OCI-LY3 (cell line): ENCODE results near the gene DDX11.

Source experiments
- H2AFZ ChIP-seq: fragments of 200-600, 300-600 bp; shearing (Covaris generic); 2 replicates; pipeline ENCODE4 v1.6.0; 2014; ENCODE audit warnings: antibody characterized with exemption, low read depth, low read length
- H3K27ac ChIP-seq: fragments of 200-600, 300-600 bp; sonication (generic); 2 replicates; pipeline ENCODE4 v1.5.1; 2014; ENCODE audit warnings: mild to moderate bottlenecking, low read length, moderate library complexity, mixed read lengths
- H3K27me3 ChIP-seq: fragments of 200-600, 300-600 bp; sonication (generic); 2 replicates; pipeline ENCODE4 v1.6.1; 2014; ENCODE audit warnings: low read depth, low read length, mixed read lengths
- H3K36me3 ChIP-seq: fragments of 200-600, 300-600 bp; sonication (generic); replicated peaks from 2 replicates; pipeline ENCODE3; 2014; ENCODE audit warnings: low read depth, low read length, mixed read lengths
- H3K4me1 ChIP-seq: fragments of 300-600, 200-600 bp; sonication (generic); 2 replicates; pipeline ENCODE4 v1.6.1; 2014; ENCODE audit warnings: low read length, mixed read lengths
- H3K4me2 ChIP-seq: fragments of 200-600, 300-600 bp; sonication (generic); 2 replicates; pipeline ENCODE4 v1.6.1; 2014; ENCODE audit warnings: low read length, mixed read lengths
- H3K4me3 ChIP-seq: fragments of 300-600, 200-600 bp; sonication (generic); 2 replicates; pipeline ENCODE4 v1.5.1; 2014; ENCODE audit warnings: antibody characterized with exemption, mild to moderate bottlenecking, low read length, moderate library complexity
- H3K79me2 ChIP-seq: fragments of 300-600, 200-600 bp; shearing (Covaris generic); 2 replicates; pipeline ENCODE4 v1.6.1; 2014; ENCODE audit warnings: mild to moderate bottlenecking, low read length, mixed read lengths
- H3K9ac ChIP-seq: fragments of 300-600, 200-600 bp; shearing (Covaris generic); 2 replicates; pipeline ENCODE4 v1.6.0; 2014; ENCODE audit warnings: mild to moderate bottlenecking, low read length, moderate library complexity
- H3K9me3 ChIP-seq: fragments of 200-600, 300-600 bp; shearing (Covaris generic); 2 replicates; pipeline ENCODE4 v1.6.1; 2014; ENCODE audit warnings: low read length, mixed read lengths; ENCODE audit not compliant: insufficient read depth
- H4K20me1 ChIP-seq: fragments of 200-600, 300-600 bp; sonication (generic); 2 replicates; pipeline ENCODE4 v1.6.1; 2016; ENCODE audit warnings: low read length, mixed read lengths; ENCODE audit not compliant: insufficient read depth
- EZH2phosphoT487 ChIP-seq: fragments of 200-600 bp; shearing (Covaris generic); IDR thresholded peaks from 2 replicates; pipeline ENCODE4 v1.6.1; 2018; ENCODE audit warnings: antibody characterized with exemption, mixed run types, low read depth
- TF ChIP-seq, protein P1 (sequence below): fragments of 200-600, 300-600 bp; sonication (generic); IDR thresholded peaks from 2 replicates; pipeline ENCODE4 v1.5.1; 2014; ENCODE audit warnings: antibody characterized with exemption, low read length, low read depth

Gene DDX11

GRCh38 chr12:31035226-31035625, 38.4 kb upstream of the DDX11 start:
- no peaks in the 10 kb centered on the region for H3K4me1 ChIP-seq
- no peak for TF ChIP-seq EZH2phosphoT487
- TF ChIP-seq, protein P1, sequence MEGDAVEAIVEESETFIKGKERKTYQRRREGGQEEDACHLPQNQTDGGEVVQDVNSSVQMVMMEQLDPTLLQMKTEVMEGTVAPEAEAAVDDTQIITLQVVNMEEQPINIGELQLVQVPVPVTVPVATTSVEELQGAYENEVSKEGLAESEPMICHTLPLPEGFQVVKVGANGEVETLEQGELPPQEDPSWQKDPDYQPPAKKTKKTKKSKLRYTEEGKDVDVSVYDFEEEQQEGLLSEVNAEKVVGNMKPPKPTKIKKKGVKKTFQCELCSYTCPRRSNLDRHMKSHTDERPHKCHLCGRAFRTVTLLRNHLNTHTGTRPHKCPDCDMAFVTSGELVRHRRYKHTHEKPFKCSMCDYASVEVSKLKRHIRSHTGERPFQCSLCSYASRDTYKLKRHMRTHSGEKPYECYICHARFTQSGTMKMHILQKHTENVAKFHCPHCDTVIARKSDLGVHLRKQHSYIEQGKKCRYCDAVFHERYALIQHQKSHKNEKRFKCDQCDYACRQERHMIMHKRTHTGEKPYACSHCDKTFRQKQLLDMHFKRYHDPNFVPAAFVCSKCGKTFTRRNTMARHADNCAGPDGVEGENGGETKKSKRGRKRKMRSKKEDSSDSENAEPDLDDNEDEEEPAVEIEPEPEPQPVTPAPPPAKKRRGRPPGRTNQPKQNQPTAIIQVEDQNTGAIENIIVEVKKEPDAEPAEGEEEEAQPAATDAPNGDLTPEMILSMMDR = no peak

DNA sequence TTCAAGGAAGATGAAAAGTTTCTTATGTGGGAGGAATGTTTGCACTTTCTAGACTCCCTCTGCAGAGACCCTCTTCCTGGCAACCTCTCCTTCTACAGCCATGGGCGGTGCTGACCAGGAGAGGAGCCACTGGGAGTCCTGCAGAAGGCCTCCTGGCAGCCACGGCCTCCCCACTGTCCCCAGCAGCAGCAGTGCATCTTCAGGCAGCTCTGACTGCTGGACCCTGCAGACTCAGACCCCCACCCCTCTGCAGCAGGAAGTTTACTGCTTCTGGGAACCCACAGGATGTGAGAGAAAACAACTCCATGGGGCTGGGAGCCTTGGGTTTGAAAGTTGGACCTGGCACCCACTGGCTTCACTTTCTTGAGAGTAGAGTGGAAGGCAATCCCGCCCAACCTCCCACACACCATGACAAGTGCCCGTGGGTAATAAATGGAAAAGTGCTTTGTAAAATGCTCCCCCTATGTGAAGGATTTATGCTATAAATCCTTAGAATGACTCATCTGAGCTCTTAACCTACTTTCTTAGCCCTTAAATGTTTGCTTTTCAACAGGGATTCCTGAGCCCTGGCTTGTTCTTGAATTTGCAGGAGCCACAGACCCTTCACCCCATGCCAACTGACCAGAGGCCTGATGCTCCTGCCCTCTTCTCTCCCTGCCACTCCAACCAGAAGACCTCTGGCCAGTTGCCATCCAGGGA, 37.5 kb upstream of the DDX11 start:
- H3K4me3 ChIP-seq = no peak overlapping the region
- H3K27me3 ChIP-seq = peaks cover 5% of the 10 kb centered on the region
- no peaks in the 10 kb centered on the region for H3K9me3 ChIP-seq
- no peak overlapping the region for H3K4me2 ChIP-seq
- no peak overlapping the region for H3K9ac ChIP-seq
- no peaks in the 10 kb centered on the region for H4K20me1 ChIP-seq
- TF ChIP-seq, protein P1 = no peak
- no peak for TF ChIP-seq EZH2phosphoT487
- no peak overlapping the region for H2AFZ ChIP-seq
- no peak overlapping the region for H3K27ac ChIP-seq
- H3K4me1 ChIP-seq = no peaks in the 10 kb centered on the region
- H3K79me2 ChIP-seq = no peaks in the 10 kb centered on the region
- no peaks in the 10 kb centered on the region for H3K36me3 ChIP-seq

More at GRCh38 chr12:31035226-31035625, 38.4 kb upstream of the DDX11 start:
- Histone ChIP-seq H3K4me2 (no peak overlapping the region), H3K9ac (no peak overlapping the region), H3K36me3 (no peaks in the 10 kb centered on the region), H2AFZ (no peak overlapping the region), H3K27me3 (peaks cover 5% of the 10 kb centered on the region), H3K4me3 (no peak overlapping the region), H3K9me3 (no peaks in the 10 kb centered on the region), H4K20me1 (no peaks in the 10 kb centered on the region), H3K79me2 (no peaks in the 10 kb centered on the region), H3K27ac (no peak overlapping the region)

- H3K27ac ChIP-seq = no peak overlapping the region
- H3K9ac ChIP-seq = no peak overlapping the region
- H3K9me3 ChIP-seq = no peaks in the 10 kb centered on the region
- no peaks in the 10 kb centered on the region for H3K4me1 ChIP-seq
- H3K27me3 ChIP-seq = peaks cover 5% of the 10 kb centered on the region
- TF ChIP-seq EZH2phosphoT487 = no peak
- TF ChIP-seq, protein P1 = no peak
- no peak overlapping the region for H3K4me3 ChIP-seq
- no peak overlapping the region for H2AFZ ChIP-seq
- H3K79me2 ChIP-seq = no peaks in the 10 kb centered on the region
- no peaks in the 10 kb centered on the region for H3K36me3 ChIP-seq
- no peaks in the 10 kb centered on the region for H4K20me1 ChIP-seq
- no peak overlapping the region for H3K4me2 ChIP-seq
These were observed 36.6 kb upstream of the DDX11 start for GRCh38 chr12:31037028-31037427.

DNA sequence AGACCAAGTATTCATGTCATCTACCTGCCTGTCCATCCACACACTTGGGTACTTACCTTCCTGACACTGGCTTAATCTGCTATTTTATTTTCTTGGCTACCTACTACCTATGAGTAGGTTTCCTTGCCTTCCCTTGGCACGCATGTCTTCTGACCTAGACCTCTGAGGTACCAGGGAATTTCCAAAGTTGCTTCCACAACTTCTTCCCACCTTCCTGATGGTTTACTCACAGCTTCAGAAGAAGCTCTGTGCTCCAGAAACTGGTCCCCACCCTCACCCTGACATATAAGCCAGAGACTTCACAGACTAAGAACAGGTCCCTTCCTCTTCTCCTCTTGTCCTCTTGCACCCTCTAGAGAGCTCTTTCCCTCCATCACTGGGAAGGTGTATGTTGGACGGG, 35.7 kb upstream of the DDX11 start:
- no peak overlapping the region for H3K4me2 ChIP-seq
- H3K36me3 ChIP-seq = no peaks in the 10 kb centered on the region
- no peaks in the 10 kb centered on the region for H3K79me2 ChIP-seq
- TF ChIP-seq, protein P1 = no peak
- TF ChIP-seq EZH2phosphoT487 = no peak
- no peak overlapping the region for H3K4me3 ChIP-seq
- no peak overlapping the region for H3K9ac ChIP-seq
- no peak overlapping the region for H3K27ac ChIP-seq
- H2AFZ ChIP-seq = no peak overlapping the region
- H4K20me1 ChIP-seq = no peaks in the 10 kb centered on the region
- H3K4me1 ChIP-seq = no peaks in the 10 kb centered on the region
- H3K27me3 ChIP-seq = peaks cover 4% of the 10 kb centered on the region
- H3K9me3 ChIP-seq = no peaks in the 10 kb centered on the region
